D721Med (cell line): Measurements from ENCODE around the gene ITPR2.

Experiments
- DNase-seq: peaks from one replicate; pipeline ENCODE4 v3.0.0; 2011; ENCODE audit warnings: low spot score; ENCODE audit not compliant: insufficient read length
- FAIRE-seq: peaks from 2 replicates; lab custom pipeline; 2011; peaks lifted over from hg19 to GRCh38; lab: Jason Lieb, UNC
- CTCF ChIP-seq: IDR thresholded peaks from 2 replicates; pipeline ENCODE4 v1.5.1; 2012; ENCODE audit warnings: mild to moderate bottlenecking, control low read depth; ENCODE audit not compliant: insufficient read depth; ENCODE audit errors: missing control alignments

The ITPR2 gene

GRCh38 chr12:26389343-26389742 lies 443.7 kb downstream of the ITPR2 start:
- FAIRE-seq, result no peak
- TF ChIP-seq CTCF, result no peak
- no peak for DNase-seq

GRCh38 chr12:26384536-26384935 lies 448.5 kb downstream of the ITPR2 start:
- DNase-seq, result no peak
- TF ChIP-seq CTCF, result no peak
- FAIRE-seq, result no peak

- TF ChIP-seq CTCF, result no peak
- no peak for FAIRE-seq
- no peak for DNase-seq
Observed at GRCh38 chr12:26383041-26383440, 450.0 kb downstream of the ITPR2 start.

DNA sequence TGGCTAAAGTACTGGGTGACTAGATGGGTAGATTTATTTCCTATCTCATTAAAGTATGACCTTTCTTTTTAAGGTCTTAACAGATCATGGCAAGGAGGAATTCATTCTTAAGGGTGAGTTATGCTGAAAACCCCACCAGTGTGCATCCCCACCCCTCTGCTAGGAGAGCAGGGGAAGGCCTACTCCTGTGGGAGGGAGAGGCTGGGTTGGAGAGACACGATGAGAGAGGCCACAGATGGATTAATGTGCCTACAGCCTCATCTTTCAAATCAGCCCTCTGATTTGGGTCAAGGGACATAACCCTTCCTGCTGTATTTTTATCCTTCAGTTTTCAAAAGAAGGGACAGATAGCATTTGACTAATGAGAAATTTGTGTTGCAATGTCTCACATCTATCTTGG lies 452.1 kb downstream of the ITPR2 start:
- DNase-seq (no peak), FAIRE-seq (no peak)
- TF ChIP-seq CTCF, result no peak

DNA sequence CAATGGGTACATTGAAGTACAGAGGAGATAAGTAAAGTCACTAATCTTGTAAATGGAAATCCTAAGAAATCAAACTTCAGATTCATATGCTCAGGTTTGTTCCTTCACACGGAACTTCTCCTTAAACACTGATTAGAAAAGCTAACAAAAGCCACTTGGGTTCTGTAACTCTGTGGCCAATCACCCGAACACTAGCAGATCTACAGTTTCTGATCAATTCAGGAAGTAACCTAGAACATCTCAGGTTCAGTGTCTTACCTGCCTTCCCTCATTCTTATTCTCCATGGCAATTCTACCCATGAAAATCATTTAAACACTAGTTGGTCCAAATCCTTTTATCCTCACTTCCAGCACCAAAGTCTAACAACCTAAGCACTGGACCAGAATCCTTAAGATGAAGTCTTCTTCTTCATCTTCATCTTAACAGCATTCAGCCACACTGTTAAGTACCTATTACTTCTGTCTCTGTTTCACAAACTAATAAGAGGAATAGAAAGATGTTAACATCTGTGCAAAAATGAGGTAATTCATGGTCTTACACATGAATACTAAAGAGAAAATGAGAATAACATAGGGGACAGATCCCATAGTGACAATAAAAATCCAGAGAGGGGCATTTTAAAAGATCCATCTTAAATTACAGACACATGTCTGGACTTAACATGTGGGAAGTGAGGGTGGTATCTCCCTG lies 453.1 kb downstream of the ITPR2 start:
- DNase-seq (no peak), FAIRE-seq (no peak)
- no peak for TF ChIP-seq CTCF

DNA sequence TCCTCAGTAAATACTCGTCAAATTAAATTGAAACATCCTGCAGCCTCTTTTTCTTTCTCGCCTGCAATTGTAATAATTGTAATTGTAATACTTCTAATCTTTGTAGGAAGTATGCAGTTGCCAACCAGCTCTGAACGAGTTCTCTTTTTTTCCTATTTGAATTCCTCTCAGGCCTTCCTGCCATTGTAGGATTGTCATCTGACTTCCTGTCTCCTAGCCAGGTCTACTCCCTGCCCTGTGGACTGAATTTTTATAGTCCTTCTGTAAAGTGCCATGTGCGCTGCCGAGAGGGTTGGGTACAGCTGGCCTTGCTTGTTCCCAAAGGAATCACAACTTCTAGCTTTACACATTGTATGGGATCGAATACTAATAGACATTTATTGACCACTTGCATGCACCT lies 454.3 kb downstream of the ITPR2 start:
- TF ChIP-seq CTCF, result no peak
- DNase-seq (no peak), FAIRE-seq (no peak)

GRCh38 chr12:26374934-26375680 lies 457.9 kb downstream of the ITPR2 start:
- no peak for DNase-seq
- TF ChIP-seq CTCF, result no peak
- FAIRE-seq, result no peak
